Hematopoietic multipotent progenitor cell treated with erythropoietin and hydrocortisone succinate and interleukin-3 and kit ligand, for 6 days (in vitro differentiated cells): ENCODE data around the gene GKAP1.
"Not testable (repeated sequence)": the region's sequence is repeated elsewhere in the genome, so short reads cannot be mapped to it uniquely, and the experiment has no call there.

Experiments used
- DNase-seq: peaks from one replicate; pipeline ENCODE4 v3.0.0-alpha.2; 2015

Gene GKAP1

GRCh38 chr9:83817356-83818278 is at the start of gene GKAP1:
Gene GKAP1, minus strand, starts transcription at chr9:83817769. Its CDS starts 11,252 bp downstream, at chr9:83806517.
- peak; percentile 86 for DNase-seq

- not testable (repeated sequence) for DNase-seq
These were observed 32.3 kb upstream of the GKAP1 start for GRCh38 chr9:83849895-83850294.

GRCh38 chr9:83837070-83837643 is 19.6 kb upstream of the GKAP1 start:
- not testable (repeated sequence) for DNase-seq

GRCh38 chr9:83830426-83831071 is 13.0 kb upstream of the GKAP1 start:
- DNase-seq: not testable (repeated sequence)

- DNase-seq: not testable (repeated sequence)
These were observed 7.5 kb upstream of the GKAP1 start for GRCh38 chr9:83824986-83825623.

GRCh38 chr9:83817011-83817355 is 586 bp downstream of the GKAP1 start:
- peak; percentile 27 for DNase-seq

- not testable (repeated sequence) for DNase-seq
These were observed 2.4 kb downstream of the GKAP1 start for GRCh38 chr9:83815120-83815519.

- peak; percentile 7 for DNase-seq
These were observed 8.4 kb downstream of the GKAP1 start for GRCh38 chr9:83809213-83809612.

- DNase-seq: not testable (repeated sequence)
These were observed 13.1 kb downstream of the GKAP1 start for GRCh38 chr9:83804454-83804853.

GRCh38 chr9:83803941-83804340 is 13.6 kb downstream of the GKAP1 start:
- DNase-seq: not testable (repeated sequence)

- no peak for DNase-seq
These were observed 17.1 kb downstream of the GKAP1 start for GRCh38 chr9:83800236-83801033.

GRCh38 chr9:83794051-83794450 is 23.5 kb downstream of the GKAP1 start:
- DNase-seq: no peak

GRCh38 chr9:83792746-83793145 is 24.8 kb downstream of the GKAP1 start:
- no peak for DNase-seq

- DNase-seq: no peak
These were observed 39.4 kb downstream of the GKAP1 start for GRCh38 chr9:83778164-83778563.

- no peak for DNase-seq
These were observed 41.6 kb downstream of the GKAP1 start for GRCh38 chr9:83775932-83776331.

- DNase-seq: no peak
These were observed 44.7 kb downstream of the GKAP1 start for GRCh38 chr9:83772860-83773259.

GRCh38 chr9:83765376-83765775 is 52.2 kb downstream of the GKAP1 start:
- no peak for DNase-seq

GRCh38 chr9:83754383-83754977 is 63.1 kb downstream of the GKAP1 start:
- DNase-seq: no peak

GRCh38 chr9:83749706-83750105 is 67.9 kb downstream of the GKAP1 start:
- DNase-seq: no peak

- no peak for DNase-seq
These were observed 73.4 kb downstream of the GKAP1 start for GRCh38 chr9:83744206-83744605.

GRCh38 chr9:83733739-83734138 is 83.8 kb downstream of the GKAP1 start:
- no peak for DNase-seq
